G401 (cell line): ENCODE data around the gene CYP2A6. TPM values are rescaled to one million over a fixed set of nuclear protein-coding genes. Genes with fewer than 3 reads are reported as not detected.
"Not testable (repeated sequence)": the region's sequence is repeated elsewhere in the genome, so short reads cannot be mapped to it uniquely, and the experiment has no call there.

Experiments
- DNase-seq: peaks from one replicate; pipeline ENCODE4 v3.0.0-alpha.2; 2015; ENCODE audit warnings: low spot score
- in situ Hi-C: cut with HindIII; loops from 2 replicates; pipeline ENCODE4 v1.10.0; 2016; ENCODE audit warnings: low sequenced_read_pairs, mixed read lengths
- total RNA-seq: library from RNA; depleted of rRNA; stranded (reverse); fragments of >200 nt; shearing (Covaris generic); gene quantifications from 2 replicates; pipeline ENCODE4 v1.2.3, GENCODE V29; 2014

CYP2A6 gene
- total RNA-seq, 1 experiment from 2014 or later: not detected

- in situ Hi-C loops, DNase-seq: not testable (repeated sequence)
Measured at GRCh38 chr19:40824916-40825315, 25.3 kb downstream of the CYP2A6 start.

GRCh38 chr19:40822704-40823553, 27.3 kb downstream of the CYP2A6 start:
- in situ Hi-C loops: not testable (repeated sequence)
- DNase-seq: peak; percentile 25

DNA sequence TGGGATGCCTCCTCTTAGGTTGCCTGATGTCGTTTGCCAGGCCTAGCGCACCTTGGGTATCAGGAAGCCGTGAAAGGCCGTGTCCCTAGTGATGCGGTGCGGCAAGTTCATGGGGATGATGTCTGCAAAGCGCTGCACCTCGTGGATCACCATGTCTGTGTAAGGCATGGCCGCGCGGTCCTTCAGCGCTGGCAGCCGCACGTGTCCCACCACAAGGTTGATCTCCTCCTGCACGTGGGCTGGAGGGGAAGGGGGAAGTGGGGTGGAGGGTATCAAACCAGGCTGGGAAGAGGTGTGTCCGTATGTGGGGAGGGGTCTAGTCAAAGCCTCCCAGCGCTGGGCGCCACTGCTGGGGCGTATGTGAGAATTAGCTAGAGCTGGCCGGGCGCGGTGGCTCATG, 28.1 kb downstream of the CYP2A6 start:
- no peak for DNase-seq
- in situ Hi-C loops: no loop called here

DNA sequence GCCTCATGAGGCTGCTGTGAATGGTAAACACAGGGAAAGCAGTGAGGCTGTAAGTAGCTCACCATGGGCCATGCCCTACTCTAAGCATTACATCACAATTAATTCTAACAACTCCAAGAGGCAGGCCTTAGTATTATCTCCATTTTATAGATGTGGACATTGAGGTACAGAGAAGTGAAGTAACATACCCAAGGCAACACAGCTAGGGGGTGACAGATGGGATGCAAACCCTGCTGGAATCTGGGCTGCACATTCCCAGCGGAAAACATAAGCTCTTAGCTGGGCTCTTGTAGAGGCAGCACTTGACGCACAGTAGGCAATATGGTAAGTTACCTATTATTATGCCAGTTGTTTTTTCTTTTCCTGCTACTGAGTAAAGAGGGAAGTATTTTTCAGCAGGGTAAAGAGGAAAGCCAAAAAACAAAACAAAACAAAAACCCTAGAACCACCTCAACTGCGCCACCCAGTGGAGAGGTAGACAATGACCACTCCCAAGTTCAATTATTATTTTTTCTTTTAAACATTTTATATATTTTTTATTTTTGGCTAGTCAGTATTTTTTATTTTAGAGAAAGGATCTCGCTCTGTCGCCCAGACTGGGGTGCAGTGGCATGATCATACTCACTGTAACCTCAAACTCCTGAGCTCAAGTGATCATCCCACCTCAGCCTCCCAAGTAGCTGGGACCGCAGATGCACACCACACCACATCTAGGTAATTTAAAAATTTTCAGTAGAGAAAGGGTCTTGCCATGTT, 30.6 kb downstream of the CYP2A6 start:
- DNase-seq: peak; percentile 65
- in situ Hi-C loops: not testable (repeated sequence)

GRCh38 chr19:40818480-40819399, 31.5 kb downstream of the CYP2A6 start:
- in situ Hi-C loops: not testable (repeated sequence)

GRCh38 chr19:40815223-40815622, 35.0 kb downstream of the CYP2A6 start:
- in situ Hi-C loops: no loop called here
- no peak for DNase-seq

More at GRCh38 chr19:40818480-40819399, 31.5 kb downstream of the CYP2A6 start:
- peak; percentile 49 for DNase-seq

DNA sequence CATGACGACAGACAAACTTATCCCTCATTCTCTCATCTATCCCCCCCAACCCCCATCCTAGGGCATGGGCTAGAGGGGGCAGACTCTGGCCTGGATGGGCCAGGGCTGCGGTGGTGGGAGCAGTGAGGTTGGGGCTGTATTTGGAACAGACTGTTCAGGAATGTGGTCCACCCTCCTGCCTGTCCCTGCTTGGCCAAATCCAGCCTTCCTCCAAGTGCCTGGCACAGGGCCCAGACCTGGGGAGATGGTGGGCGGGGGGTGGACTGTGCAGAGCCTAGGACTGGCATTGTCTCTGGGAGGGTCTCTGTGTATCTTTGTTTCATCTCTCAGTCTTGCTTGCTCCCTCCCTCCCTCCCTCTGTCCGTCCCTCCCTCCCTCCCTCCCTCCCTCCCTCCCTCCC, 37.1 kb downstream of the CYP2A6 start:
- in situ Hi-C loops: no loop called here
- no peak for DNase-seq

DNA sequence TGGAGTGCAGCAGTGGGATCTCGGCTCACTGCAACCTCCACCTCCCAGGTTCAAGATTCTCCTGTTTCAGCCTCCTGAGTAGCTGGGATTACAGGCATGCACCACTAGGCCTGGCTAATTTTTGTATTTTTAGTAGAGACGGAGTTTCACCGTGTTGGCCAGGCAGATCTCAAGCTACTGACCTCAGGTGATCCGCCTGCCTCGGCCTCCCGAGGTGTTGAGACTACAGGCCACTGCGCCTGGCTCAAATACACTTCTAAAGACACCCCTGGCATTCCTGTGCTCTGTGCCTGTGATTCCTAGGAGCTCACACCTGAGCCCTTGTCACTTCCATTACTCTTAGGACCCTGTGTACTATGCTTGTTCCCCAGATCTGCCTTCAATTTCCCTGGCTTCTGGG, 37.7 kb downstream of the CYP2A6 start:
- in situ Hi-C loops, DNase-seq: not testable (repeated sequence)

DNA sequence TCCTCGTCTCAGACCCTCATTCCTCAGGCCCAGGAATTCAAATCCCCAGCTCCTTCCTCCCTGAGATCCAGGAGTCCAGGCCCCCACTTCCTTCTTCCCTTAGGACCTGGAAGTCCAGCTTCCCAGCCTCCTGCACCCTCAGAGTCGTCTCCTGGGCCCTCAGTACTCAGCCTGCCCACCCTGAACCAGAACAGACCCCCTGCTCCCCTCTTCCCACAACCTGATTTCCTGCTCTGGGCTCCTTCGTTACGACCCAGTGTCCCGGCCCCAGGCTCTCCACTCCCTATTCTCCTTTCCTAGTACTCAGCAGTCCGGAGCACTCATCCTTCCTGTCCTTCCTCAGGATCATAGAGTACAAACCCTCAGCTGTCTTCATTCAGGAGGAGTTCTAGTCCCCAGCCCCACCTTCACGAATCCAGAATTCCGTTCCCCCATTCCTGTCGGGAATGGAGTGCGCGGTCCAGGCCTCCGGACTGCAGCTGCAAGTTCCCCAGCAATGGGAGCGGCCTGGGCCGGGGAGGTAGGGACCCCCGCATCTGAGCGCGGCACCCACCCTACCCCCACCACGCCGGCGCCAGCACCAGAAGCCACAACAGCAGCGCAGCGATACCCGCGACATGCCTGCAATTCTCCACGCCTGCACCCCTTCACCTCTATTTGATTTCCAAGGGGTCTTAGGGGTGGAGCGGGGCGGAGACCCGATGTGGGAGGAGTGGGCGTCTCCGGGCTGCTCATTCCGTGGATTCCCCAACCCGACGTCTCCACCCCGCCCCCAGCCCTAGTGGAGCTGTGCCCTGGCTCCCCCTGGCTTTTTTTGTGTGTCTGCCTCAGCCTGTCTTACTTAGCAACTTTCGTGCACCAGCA, 38.5 kb downstream of the CYP2A6 start:
- peak; percentile 15 for DNase-seq
- in situ Hi-C loops: no loop called here

DNA sequence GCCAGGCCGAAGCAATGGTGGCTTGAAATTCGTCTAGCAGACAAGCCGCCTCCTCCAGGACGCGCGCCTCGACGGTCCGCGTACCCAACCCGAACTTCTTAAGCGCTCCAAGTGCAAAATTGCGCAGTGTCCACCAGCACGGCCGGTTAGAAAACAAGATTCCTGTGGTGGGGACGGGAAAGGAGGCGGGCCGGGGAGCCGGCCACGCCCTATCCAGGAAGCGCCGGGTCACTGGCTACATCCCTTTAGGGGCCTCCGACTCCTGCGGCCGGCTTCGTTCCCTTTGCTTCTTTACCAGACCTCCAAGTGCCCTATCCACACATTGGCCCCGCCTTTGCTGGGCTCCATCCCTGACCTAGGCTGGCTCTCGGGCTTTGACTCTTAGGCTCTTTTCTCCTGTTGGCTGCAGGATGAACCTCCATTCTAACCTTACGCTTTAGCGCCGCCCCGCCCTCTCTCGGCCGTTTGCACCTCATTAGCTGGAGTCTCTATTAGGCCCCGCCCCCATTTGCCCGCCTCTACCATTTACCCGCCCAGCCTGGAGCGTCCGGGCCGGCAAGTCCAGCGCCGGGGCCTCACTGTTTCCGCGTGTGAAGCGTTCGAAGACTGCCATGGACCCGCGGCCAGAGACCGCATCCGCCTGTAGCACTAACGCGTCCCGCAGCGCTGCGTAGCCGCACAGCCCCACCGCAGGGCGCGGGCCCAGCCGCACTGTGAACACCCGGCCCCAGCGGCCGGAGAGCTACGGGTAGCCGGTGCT, 39.4 kb downstream of the CYP2A6 start:
- peak; percentile 84 for DNase-seq
- in situ Hi-C loops: not testable (repeated sequence)

GRCh38 chr19:40810160-40810559, 40.1 kb downstream of the CYP2A6 start:
- DNase-seq: peak; percentile 13
- in situ Hi-C loops: no loop called here

GRCh38 chr19:40809358-40810086, 40.7 kb downstream of the CYP2A6 start:
- in situ Hi-C loops: no loop called here
- DNase-seq: peak; percentile 14

- no peak for DNase-seq
- in situ Hi-C loops: no loop called here
Measured at GRCh38 chr19:40808497-40808896, 41.8 kb downstream of the CYP2A6 start.

DNA sequence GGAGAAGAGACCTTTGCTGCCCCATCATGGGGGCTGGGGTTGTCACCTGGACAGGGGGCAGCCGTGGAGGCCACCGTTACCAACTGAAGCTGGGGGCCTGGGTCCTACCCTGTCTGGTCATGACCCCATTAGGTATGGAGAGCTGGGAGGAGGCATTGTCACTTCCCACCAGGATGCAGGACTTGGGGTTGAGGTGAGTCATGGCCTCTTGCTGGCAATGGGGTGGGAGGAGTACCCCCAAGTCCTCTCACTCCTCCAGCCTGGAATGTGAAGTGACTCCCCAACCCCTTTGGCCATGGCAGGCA, 42.3 kb downstream of the CYP2A6 start:
- in situ Hi-C loops: no loop called here
- DNase-seq: no peak

DNA sequence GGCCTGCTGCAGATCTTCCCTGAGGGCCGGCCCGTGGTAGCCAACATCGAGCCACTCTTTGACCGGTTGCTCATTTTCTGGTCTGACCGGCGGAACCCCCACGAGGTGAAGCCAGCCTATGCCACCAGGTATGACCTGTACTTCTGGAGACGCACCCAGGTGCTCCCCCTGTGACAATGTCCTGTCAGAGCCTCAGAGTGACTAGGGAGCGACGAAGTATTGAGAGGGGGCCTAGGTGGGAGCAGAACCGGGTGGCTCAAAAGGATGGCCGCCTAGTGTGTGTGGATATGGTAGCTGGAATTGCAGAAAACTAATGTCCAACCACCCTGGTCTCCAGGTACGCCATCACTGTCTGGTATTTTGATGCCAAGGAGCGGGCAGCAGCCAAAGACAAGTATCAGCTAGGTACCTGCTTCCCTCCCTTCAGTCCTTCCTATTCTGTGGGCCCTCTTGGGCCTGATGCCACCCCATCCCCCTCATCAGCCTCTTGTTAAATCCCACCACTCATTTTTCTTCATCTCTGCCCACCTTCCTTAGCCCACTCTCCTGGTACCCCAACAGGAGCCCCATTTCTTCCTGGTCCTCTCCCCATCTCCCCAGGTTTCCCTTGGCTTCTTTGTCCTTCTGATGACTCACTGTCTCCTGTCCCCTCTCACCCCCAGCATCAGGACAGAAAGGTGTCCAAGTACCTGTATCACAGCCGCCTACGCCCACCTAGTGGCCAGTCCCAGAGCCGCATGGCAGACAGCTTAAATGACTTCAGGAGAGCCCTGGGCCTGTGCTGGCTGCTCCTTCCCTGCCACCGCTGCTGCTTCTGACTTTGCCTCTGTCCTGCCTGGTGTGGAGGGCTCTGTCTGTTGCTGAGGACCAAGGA, 42.9 kb downstream of the CYP2A6 start:
- peak; percentile 43 for DNase-seq
- in situ Hi-C loops: no loop called here

DNA sequence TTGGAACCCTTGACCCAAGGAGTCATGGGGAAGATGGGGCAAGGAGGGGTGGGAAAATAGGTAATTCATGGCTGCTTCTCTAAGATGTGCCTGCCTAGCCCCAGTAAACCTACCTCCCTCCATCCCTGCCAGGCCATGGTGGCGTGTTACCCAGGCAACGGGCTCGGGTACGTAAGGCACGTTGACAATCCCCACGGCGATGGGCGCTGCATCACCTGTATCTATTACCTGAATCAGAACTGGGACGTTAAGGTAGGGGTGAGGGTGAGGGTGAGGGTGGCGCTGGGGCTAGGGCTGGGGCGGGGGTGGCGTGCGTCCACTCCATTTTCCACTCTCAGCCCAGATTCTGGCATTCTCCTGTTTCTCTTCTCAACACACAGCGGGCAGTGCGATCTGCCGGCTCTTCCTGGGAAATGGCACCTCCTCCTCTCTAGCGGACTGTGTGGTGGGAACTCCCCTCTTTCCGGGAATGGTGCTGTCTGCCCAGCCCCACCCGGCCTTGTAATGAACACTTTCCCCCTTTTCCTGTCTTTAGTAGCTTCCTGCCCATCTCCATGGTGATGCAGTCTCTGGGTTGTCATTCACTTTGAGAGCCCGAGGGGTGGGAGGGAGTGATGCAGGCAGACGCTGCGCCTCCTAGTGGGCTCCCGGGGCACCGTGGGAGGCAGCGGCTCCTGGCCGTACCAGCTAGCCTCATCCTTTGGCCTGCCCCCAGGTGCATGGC, 43.7 kb downstream of the CYP2A6 start:
- in situ Hi-C loops: no loop called here
- peak; percentile 98 for DNase-seq
